ENCODE measurements around the gene NR3C2. TPM values are rescaled to one million over a fixed set of nuclear protein-coding genes. Genes with fewer than 3 reads are reported as not detected.

Gene NR3C2
- total RNA-seq, 5 donors from 2014 or later (not counting 1 experiment from before 2014, with no cell fraction given), result 33.5 to 60.4 (median 34.5) TPM

DNA sequence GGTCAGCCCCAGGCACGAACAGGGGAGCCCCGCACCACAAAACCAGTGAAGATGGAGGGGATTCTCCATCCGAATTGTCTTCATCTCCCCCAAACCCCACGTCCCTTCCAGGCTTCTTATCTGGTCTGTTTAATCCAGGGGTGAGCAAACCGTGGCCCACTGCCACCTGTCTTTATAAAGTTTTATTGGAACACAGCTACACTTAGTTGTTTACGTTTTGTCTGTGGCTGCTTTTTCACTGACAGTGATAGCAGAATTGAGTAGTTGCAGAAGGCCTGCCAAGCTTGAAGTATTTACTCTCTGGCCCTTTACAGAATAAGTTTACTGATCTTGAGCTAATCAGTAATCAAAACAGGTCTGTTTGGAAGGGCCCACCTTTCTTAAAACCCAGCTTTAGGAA, 386.4 kb downstream of the NR3C2 start:
- no peak for ATAC-seq (replicated peaks in 1 of 4)
- Mint-ChIP-seq H3K4me1 (peaks cover 94 to 98% (median 96%) of the 10 kb centered on the region in 3 donors), H3K4me3 (peak overlapping the region in 1 of 3 donors; percentile 52), H3K36me3 (peaks cover 14% of the 10 kb centered on the region), H3K9me3 (peaks cover 0 to 6% (median 3%) of the 10 kb centered on the region in 3 donors), H3K27me3 (no peaks in the 10 kb centered on the region), H3K27ac (peak overlapping the region; percentile 88 to 99)
- ChIA-PET POLR2A (no interaction called here), CTCF (interaction anchor here (1.3 to 2.1 kb wide), 2 partner anchors 11 kb away, joined by 3 to 7 read pairs; no protein-coding TSS in a partner anchor)
- Histone ChIP-seq H3K4me3 (ENCODE audit: control insufficient read depth in 1 of 2, extremely low read depth in 1 of 2, low read length in 1 of 2) (peak overlapping the region in 1 of 2 donors; percentile 17), H3K27me3 (replicated peaks in 1 of 2; ENCODE audit: control insufficient read depth in 2 of 2, extremely low read depth in 1 of 2, insufficient read depth in 2 of 2, low read length in 1 of 2) (no peaks in the 10 kb centered on the region), H3K36me3 (ENCODE audit: control insufficient read depth in 2 of 2, extremely low read depth in 1 of 2, insufficient read depth in 1 of 2, low read length in 1 of 2) (peaks cover 0 to 4% of the 10 kb centered on the region in 2 donors), H3K4me1 (ENCODE audit: control insufficient read depth in 1 of 2, extremely low read depth in 1 of 2, insufficient read depth in 2 of 2, low read length in 2 of 2) (peaks cover 52 to 77% of the 10 kb centered on the region in 2 experiments), H3K27ac (ENCODE audit: low read length) (peak overlapping the region; percentile 56), H3K9me3 (peaks cover 2% of the 10 kb centered on the region)
- DNase-seq, result no peak
- no CpG with 5 or more reads among the region's 6 CpGs for WGBS (ENCODE audit: insufficient coverage)

DNA sequence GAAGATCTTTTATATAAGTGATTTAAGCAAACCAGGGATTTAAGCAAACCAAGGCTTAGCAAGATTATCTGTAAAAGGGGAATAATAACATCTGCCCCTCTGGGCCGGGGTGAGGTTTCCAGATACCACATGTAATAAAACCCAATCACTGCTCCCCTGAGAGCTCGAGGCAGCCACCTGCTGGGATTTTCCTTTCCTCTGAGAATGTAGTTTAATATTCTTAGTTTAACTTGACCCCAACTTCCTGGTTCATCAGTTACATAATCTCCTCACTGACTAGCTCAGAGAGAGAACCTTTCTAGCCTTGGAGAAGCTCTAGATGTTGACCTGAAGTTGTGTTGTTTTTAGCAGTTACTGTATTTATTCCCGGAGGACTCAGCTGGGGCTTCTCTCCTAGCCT, 387.9 kb downstream of the NR3C2 start:
- ChIA-PET CTCF (interaction anchor here in 1 of 2 donors (0.8 to 2.1 kb wide), 2 partner anchors 9 to 34 kb away, joined by 5 to 7 read pairs; no protein-coding TSS in a partner anchor), POLR2A (interaction anchor here in 1 of 2 donors (0.5 to 0.8 kb wide), 4 partner anchors 24 to 389 kb away, joined by 3 to 19 read pairs (median 6); partner anchors contain the start of gene NR3C2)
- no CpG with 5 or more reads among the region's 3 CpGs for WGBS (ENCODE audit: insufficient coverage)
- Mint-ChIP-seq H3K9me3 (peaks cover 0 to 9% (median 3%) of the 10 kb centered on the region in 3 donors), H3K4me1 (peaks cover 85 to 89% (median 88%) of the 10 kb centered on the region in 3 donors), H3K27ac (peak overlapping the region; percentile 88 to 99), H3K36me3 (peaks cover 10% of the 10 kb centered on the region), H3K27me3 (no peaks in the 10 kb centered on the region), H3K4me3 (peak overlapping the region in 1 of 3 donors; percentile 82)
- Histone ChIP-seq H3K36me3 (ENCODE audit: control insufficient read depth in 2 of 2, extremely low read depth in 1 of 2, insufficient read depth in 1 of 2, low read length in 1 of 2) (peaks cover 0 to 4% of the 10 kb centered on the region in 2 donors), H3K4me3 (ENCODE audit: control insufficient read depth in 1 of 2, extremely low read depth in 1 of 2, low read length in 1 of 2) (no peak overlapping the region), H3K27ac (ENCODE audit: low read length) (peak overlapping the region; percentile 85), H3K9me3 (peaks cover 2% of the 10 kb centered on the region), H3K27me3 (replicated peaks in 1 of 2; ENCODE audit: control insufficient read depth in 2 of 2, extremely low read depth in 1 of 2, insufficient read depth in 2 of 2, low read length in 1 of 2) (no peaks in the 10 kb centered on the region), H3K4me1 (ENCODE audit: control insufficient read depth in 1 of 2, extremely low read depth in 1 of 2, insufficient read depth in 2 of 2, low read length in 2 of 2) (peaks cover 46 to 70% of the 10 kb centered on the region in 2 experiments)
- peak in 1 of 35 experiments; percentile 46 for DNase-seq
- no peak for ATAC-seq (replicated peaks in 1 of 4)

DNA sequence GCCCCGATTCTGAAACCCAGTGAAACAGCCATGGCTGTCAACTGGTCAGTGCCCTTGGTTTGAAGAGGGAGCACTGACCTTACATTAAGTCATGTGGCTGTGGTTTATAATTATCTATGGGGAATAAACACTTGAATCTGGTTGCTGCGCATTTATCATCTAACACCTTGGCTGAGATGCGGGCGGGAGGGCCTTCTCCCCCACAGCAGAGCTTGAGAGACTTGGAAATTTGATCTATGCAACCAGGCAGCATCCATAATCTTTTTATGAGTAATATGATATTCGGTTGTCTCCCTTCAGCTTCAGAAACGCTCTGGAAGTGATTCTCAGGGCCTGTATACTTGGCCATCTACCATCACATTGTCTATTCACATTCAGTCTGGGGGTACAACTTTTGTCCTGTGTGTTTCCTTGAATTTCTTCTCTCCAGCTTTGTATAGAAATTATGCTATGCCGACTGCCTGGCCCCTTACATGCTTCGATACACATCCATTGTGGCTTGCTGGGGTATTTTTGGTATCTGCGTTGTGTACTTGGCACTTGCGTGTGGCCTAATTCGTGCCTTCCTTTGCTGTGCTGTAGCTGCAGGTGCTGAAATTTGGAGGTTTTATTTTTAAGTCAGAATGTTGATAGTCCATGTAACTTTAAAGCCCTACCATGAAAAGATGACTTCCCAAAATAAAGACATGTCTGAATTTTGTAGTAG, 388.8 kb downstream of the NR3C2 start:
- Histone ChIP-seq H3K9me3 (peaks cover 2% of the 10 kb centered on the region), H3K27me3 (replicated peaks in 1 of 2; ENCODE audit: control insufficient read depth in 2 of 2, extremely low read depth in 1 of 2, insufficient read depth in 2 of 2, low read length in 1 of 2) (no peaks in the 10 kb centered on the region), H3K4me1 (ENCODE audit: control insufficient read depth in 1 of 2, extremely low read depth in 1 of 2, insufficient read depth in 2 of 2, low read length in 2 of 2) (peaks cover 43 to 67% of the 10 kb centered on the region in 2 experiments), H3K27ac (ENCODE audit: low read length) (peak overlapping the region; percentile 85), H3K36me3 (ENCODE audit: control insufficient read depth in 2 of 2, extremely low read depth in 1 of 2, insufficient read depth in 1 of 2, low read length in 1 of 2) (no peaks in the 10 kb centered on the region), H3K4me3 (ENCODE audit: control insufficient read depth in 1 of 2, extremely low read depth in 1 of 2, low read length in 1 of 2) (peak overlapping the region in 1 of 2 donors; percentile 21)
- ChIA-PET CTCF (interaction anchor here (1.3 to 1.7 kb wide), 3 partner anchors 8 to 14 kb away, joined by 3 to 9 read pairs (median 7); no protein-coding TSS in a partner anchor), POLR2A (interaction anchor here (0.5 to 1.6 kb wide), 3 partner anchors 23 to 390 kb away, joined by 3 to 19 read pairs (median 13); partner anchors contain the start of gene NR3C2 (in 1 of the 2))
- Mint-ChIP-seq H3K27me3 (no peaks in the 10 kb centered on the region), H3K36me3 (peaks cover 4% of the 10 kb centered on the region), H3K9me3 (peaks cover 0 to 3% (median 0%) of the 10 kb centered on the region in 3 donors), H3K4me1 (peaks cover 77 to 80% (median 80%) of the 10 kb centered on the region in 3 donors), H3K4me3 (peak overlapping the region in 1 of 3 donors; percentile 82), H3K27ac (peak overlapping the region; percentile 88 to 99)
- 86% methylated on average over 1 of the region's 11 CpGs for WGBS (ENCODE audit: insufficient coverage)
- DNase-seq (no peak), ATAC-seq (replicated peaks in 1 of 4) (no peak)

DNA sequence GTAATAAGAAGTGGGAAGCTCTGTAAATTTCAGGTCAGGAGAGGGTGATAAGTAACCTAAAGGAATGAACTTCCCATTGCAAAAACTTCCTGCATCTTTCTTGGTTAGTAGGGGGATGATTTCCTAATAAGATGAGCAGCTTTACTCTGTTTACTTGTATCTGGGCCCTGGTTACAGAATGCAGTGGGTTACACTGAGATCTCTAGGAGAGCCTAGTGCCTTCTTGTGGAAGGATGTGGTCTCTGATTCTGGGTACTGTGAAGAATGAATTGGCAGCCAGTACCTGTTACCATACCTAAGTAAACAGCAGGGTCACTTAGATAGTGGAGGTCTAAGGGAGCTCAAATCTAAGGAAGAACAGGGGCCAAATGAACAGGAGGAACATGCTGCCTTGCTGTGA, 389.8 kb downstream of the NR3C2 start:
- peaks cover 43 to 63% of the 10 kb centered on the region in 2 experiments for H3K4me1 ChIP-seq (ENCODE audit: control insufficient read depth in 1 of 2, extremely low read depth in 1 of 2, insufficient read depth in 2 of 2, low read length in 2 of 2)
- H3K36me3 ChIP-seq (ENCODE audit: control insufficient read depth in 2 of 2, extremely low read depth in 1 of 2, insufficient read depth in 1 of 2, low read length in 1 of 2), result no peaks in the 10 kb centered on the region
- POLR2A ChIA-PET, result interaction anchor here (0.7 to 1.6 kb wide), 4 partner anchors 335 to 391 kb away, joined by 5 to 13 read pairs (median 10); no protein-coding TSS in a partner anchor
- no peaks in the 10 kb centered on the region for H3K27me3 Mint-ChIP-seq
- H3K27me3 ChIP-seq (replicated peaks in 1 of 2; ENCODE audit: control insufficient read depth in 2 of 2, extremely low read depth in 1 of 2, insufficient read depth in 2 of 2, low read length in 1 of 2), result no peaks in the 10 kb centered on the region
- peak overlapping the region; percentile 28 to 82 (median 42) for H3K4me3 Mint-ChIP-seq
- CTCF ChIA-PET, result interaction anchor here (0.5 to 1.7 kb wide), 9 partner anchors 9 to 499 kb away, joined by 3 to 9 read pairs (median 3); no protein-coding TSS in a partner anchor
- peak overlapping the region; percentile 85 for H3K27ac ChIP-seq (ENCODE audit: low read length)
- H3K27ac Mint-ChIP-seq, result peak overlapping the region; percentile 88 to 99
- DNase-seq, result peak in 27 of 35 experiments; percentile 11 to 73 (median 36)
- no peaks in the 10 kb centered on the region for H3K9me3 ChIP-seq
- ATAC-seq (replicated peaks in 1 of 4), result peak; percentile 90 to 98 (median 92)
- H3K9me3 Mint-ChIP-seq, result peaks cover 0 to 3% (median 0%) of the 10 kb centered on the region in 3 donors
- peaks cover 9% of the 10 kb centered on the region for H3K36me3 Mint-ChIP-seq
- peak overlapping the region in 1 of 2 donors; percentile 21 for H3K4me3 ChIP-seq (ENCODE audit: control insufficient read depth in 1 of 2, extremely low read depth in 1 of 2, low read length in 1 of 2)
- H3K4me1 Mint-ChIP-seq, result peaks cover 67 to 70% (median 70%) of the 10 kb centered on the region in 3 donors

DNA sequence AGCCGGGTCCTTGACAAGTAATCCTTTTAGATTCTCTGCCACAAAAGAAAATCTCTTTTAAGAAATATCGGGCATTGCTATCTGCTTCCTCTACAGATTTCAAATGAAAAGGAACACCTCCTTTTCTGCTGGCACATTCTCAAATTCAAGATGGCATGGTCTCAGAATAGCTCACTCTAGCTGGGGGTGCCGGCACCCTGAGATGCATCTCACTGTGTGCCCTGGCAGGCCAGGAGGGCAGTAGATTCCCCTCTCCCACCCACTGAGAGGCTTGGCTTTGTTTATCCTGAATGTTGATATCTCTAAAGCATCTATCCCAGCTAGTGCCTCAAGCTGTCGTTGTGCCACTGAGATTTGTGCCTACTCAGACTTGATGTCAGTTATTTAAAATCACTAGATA, 390.8 kb downstream of the NR3C2 start:
- Mint-ChIP-seq H3K4me3 (peak overlapping the region in 1 of 3 donors; percentile 82), H3K27me3 (no peaks in the 10 kb centered on the region), H3K36me3 (peaks cover 9% of the 10 kb centered on the region), H3K27ac (peak overlapping the region; percentile 88 to 99), H3K9me3 (peaks cover 0 to 3% (median 0%) of the 10 kb centered on the region in 3 donors), H3K4me1 (peaks cover 62 to 69% (median 69%) of the 10 kb centered on the region in 3 donors)
- DNase-seq (no peak), ATAC-seq (replicated peaks in 1 of 4) (no peak)
- Histone ChIP-seq H3K27ac (ENCODE audit: low read length) (peak overlapping the region; percentile 85), H3K36me3 (ENCODE audit: control insufficient read depth in 2 of 2, extremely low read depth in 1 of 2, insufficient read depth in 1 of 2, low read length in 1 of 2) (no peaks in the 10 kb centered on the region), H3K27me3 (replicated peaks in 1 of 2; ENCODE audit: control insufficient read depth in 2 of 2, extremely low read depth in 1 of 2, insufficient read depth in 2 of 2, low read length in 1 of 2) (no peaks in the 10 kb centered on the region), H3K4me3 (ENCODE audit: control insufficient read depth in 1 of 2, extremely low read depth in 1 of 2, low read length in 1 of 2) (no peak overlapping the region), H3K9me3 (no peaks in the 10 kb centered on the region), H3K4me1 (ENCODE audit: control insufficient read depth in 1 of 2, extremely low read depth in 1 of 2, insufficient read depth in 2 of 2, low read length in 2 of 2) (peaks cover 40 to 56% of the 10 kb centered on the region in 2 experiments)
- ChIA-PET POLR2A (no interaction called here), CTCF (no interaction called here)
- 79% methylated on average over 4 of the region's 4 CpGs for WGBS (ENCODE audit: insufficient coverage)

DNA sequence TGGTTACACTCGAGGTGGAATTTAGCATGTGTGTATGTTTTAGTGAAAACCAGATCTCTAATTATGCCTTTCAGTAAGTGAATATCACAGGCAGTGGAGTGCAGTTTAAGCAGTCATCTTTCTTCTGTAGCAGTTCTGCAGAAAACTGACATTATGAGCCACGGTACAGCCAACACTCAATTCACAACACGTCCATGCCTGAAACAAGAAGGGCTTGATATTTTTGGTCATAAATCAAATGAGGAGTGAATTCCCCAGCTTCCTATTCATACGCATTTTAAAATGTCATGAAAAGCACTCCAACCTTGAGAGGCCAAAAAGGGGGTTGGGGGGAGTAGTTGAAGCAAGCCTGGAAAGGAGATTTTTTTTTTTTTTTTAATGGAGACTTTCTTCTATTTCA, 393.6 kb downstream of the NR3C2 start:
- no peak for DNase-seq
- no peaks in the 10 kb centered on the region for H3K27me3 ChIP-seq (replicated peaks in 1 of 2; ENCODE audit: control insufficient read depth in 2 of 2, extremely low read depth in 1 of 2, insufficient read depth in 2 of 2, low read length in 1 of 2)
- Mint-ChIP-seq H3K36me3 (peaks cover 9% of the 10 kb centered on the region), H3K4me3 (no peak overlapping the region), H3K27me3 (no peaks in the 10 kb centered on the region), H3K4me1 (peaks cover 48 to 59% (median 58%) of the 10 kb centered on the region in 3 donors), H3K9me3 (peaks cover 0 to 3% (median 0%) of the 10 kb centered on the region in 3 donors), H3K27ac (no peak overlapping the region)
- H3K4me3 ChIP-seq (ENCODE audit: control insufficient read depth in 1 of 2, extremely low read depth in 1 of 2, low read length in 1 of 2), result no peak overlapping the region
- ChIA-PET CTCF (no interaction called here), POLR2A (interaction anchor here (0.7 kb wide), 2 partner anchors 8 to 96 kb away, joined by 3 to 7 read pairs; no protein-coding TSS in a partner anchor)
- H3K36me3 ChIP-seq (ENCODE audit: control insufficient read depth in 2 of 2, extremely low read depth in 1 of 2, insufficient read depth in 1 of 2, low read length in 1 of 2), result no peaks in the 10 kb centered on the region
- H3K4me1 ChIP-seq (ENCODE audit: control insufficient read depth in 1 of 2, extremely low read depth in 1 of 2, insufficient read depth in 2 of 2, low read length in 2 of 2), result peaks cover 30 to 32% of the 10 kb centered on the region in 2 experiments
- WGBS (ENCODE audit: insufficient coverage), result no CpG with 5 or more reads among the region's 4 CpGs
- H3K27ac ChIP-seq (ENCODE audit: low read length), result no peak overlapping the region
- ATAC-seq (replicated peaks in 1 of 4), result no peak
- no peaks in the 10 kb centered on the region for H3K9me3 ChIP-seq
